Activated CD4-positive, CD25-positive, alpha-beta regulatory T cell treated with anti-CD3 and anti-CD28 coated beads, Interleukin-2, amount 50 U/mL, for 24 hours (primary cell): ENCODE results near the gene MYCBP2.

Source experiments
- ATAC-seq, 2 donors: fragments of 150-1000 bp; cut with Tn5 transposase; one replicate each; pipeline ENCODE4 v1.10.0; 2021; ENCODE audit warnings: mild to moderate bottlenecking in 1 of 2, moderate library complexity in 1 of 2

The MYCBP2 gene

GRCh38 chr13:77190349-77190958 is 136.4 kb downstream of the MYCBP2 start:
- peak; percentile 79 to 89 for ATAC-seq

GRCh38 chr13:77185721-77186120 is 141.2 kb downstream of the MYCBP2 start:
- no peak for ATAC-seq

GRCh38 chr13:77184455-77184854 is 142.4 kb downstream of the MYCBP2 start:
- peak; percentile 96 to 98 for ATAC-seq

- ATAC-seq: no peak
Measured at GRCh38 chr13:77180011-77180410, 146.9 kb downstream of the MYCBP2 start.

GRCh38 chr13:77177646-77178045 is 149.2 kb downstream of the MYCBP2 start:
- no peak for ATAC-seq

GRCh38 chr13:77176350-77176749 is 150.5 kb downstream of the MYCBP2 start:
- no peak for ATAC-seq

- peak; percentile 13 to 41 for ATAC-seq
Measured at GRCh38 chr13:77172650-77173049, 154.2 kb downstream of the MYCBP2 start.

- ATAC-seq: no peak
Measured at GRCh38 chr13:77171451-77171850, 155.4 kb downstream of the MYCBP2 start.

GRCh38 chr13:77168237-77168636 is 158.7 kb downstream of the MYCBP2 start:
- no peak for ATAC-seq

GRCh38 chr13:77150651-77151050 is 176.2 kb downstream of the MYCBP2 start:
- no peak for ATAC-seq

- no peak for ATAC-seq
Measured at GRCh38 chr13:77143431-77143830, 183.5 kb downstream of the MYCBP2 start.

GRCh38 chr13:77139306-77139705 is 187.6 kb downstream of the MYCBP2 start:
- no peak for ATAC-seq

GRCh38 chr13:77138813-77139212 is 188.1 kb downstream of the MYCBP2 start:
- ATAC-seq: no peak

GRCh38 chr13:77136902-77137420 is 189.9 kb downstream of the MYCBP2 start:
- ATAC-seq: no peak

- ATAC-seq: no peak
Measured at GRCh38 chr13:77124423-77124822, 202.5 kb downstream of the MYCBP2 start.

GRCh38 chr13:77118134-77118533 is 208.8 kb downstream of the MYCBP2 start:
- ATAC-seq: no peak

- ATAC-seq: no peak
Measured at GRCh38 chr13:77114271-77114670, 212.6 kb downstream of the MYCBP2 start.

- no peak for ATAC-seq
Measured at GRCh38 chr13:77113496-77113895, 213.4 kb downstream of the MYCBP2 start.

- no peak for ATAC-seq
Measured at GRCh38 chr13:77105051-77105450, 221.8 kb downstream of the MYCBP2 start.

- no peak for ATAC-seq
Measured at GRCh38 chr13:77099415-77099814, 227.5 kb downstream of the MYCBP2 start.

- no peak for ATAC-seq
Measured at GRCh38 chr13:77095288-77095687, 231.6 kb downstream of the MYCBP2 start.

- ATAC-seq: no peak
Measured at GRCh38 chr13:77094773-77095172, 232.1 kb downstream of the MYCBP2 start.

GRCh38 chr13:77093735-77094134 is 233.2 kb downstream of the MYCBP2 start:
- no peak for ATAC-seq

- no peak for ATAC-seq
Measured at GRCh38 chr13:77084755-77085154, 242.1 kb downstream of the MYCBP2 start.

GRCh38 chr13:77079902-77080413 is 246.9 kb downstream of the MYCBP2 start:
- no peak for ATAC-seq
